ENCODE measurements around the gene HBA2. TPM values are rescaled to one million over a fixed set of nuclear protein-coding genes. Genes with fewer than 3 reads are reported as not detected.
A peak's percentile ranks its signal among the peaks of the same experiment; 100 is the strongest.

HBA2 gene
- polyA plus RNA-seq, 3 donors = 2.8 to 193 (median 158) TPM

GRCh38 chr16:187330-187729, 14.7 kb downstream of the HBA2 start:
- Histone ChIP-seq H4K20me1 (ENCODE audit: insufficient read depth, low read length) (peaks cover 2% of the 10 kb centered on the region), H3K4me3 (replicated peaks in 1 of 3; ENCODE audit: low read depth in 2 of 3, low read length in 3 of 3) (no peak overlapping the region), H3K9me3 (replicated peaks in 1 of 2; ENCODE audit: control insufficient read depth in 1 of 2, insufficient read depth in 1 of 2, low read length in 2 of 2) (peaks cover 0 to 7% of the 10 kb centered on the region in 2 donors), H3K4me2 (replicated peaks; ENCODE audit: extremely low read depth, low read length, poor library complexity, severe bottlenecking) (no peak overlapping the region), H2AFZ (ENCODE audit: insufficient read depth, low read depth, low read length, poor library complexity, severe bottlenecking) (no peak overlapping the region), H3K27ac (ENCODE audit: low read depth in 1 of 2, low read length in 2 of 2) (no peak overlapping the region), H3K79me2 (ENCODE audit: insufficient read depth, low read length) (no peaks in the 10 kb centered on the region), H3K9ac (ENCODE audit: insufficient read depth, low read length, poor library complexity, severe bottlenecking) (no peak overlapping the region), H3K27me3 (ENCODE audit: control insufficient read depth in 2 of 2, insufficient read depth in 2 of 2, low read length in 2 of 2) (no peaks in the 10 kb centered on the region), H3K36me3 (replicated peaks in 1 of 2; ENCODE audit: control insufficient read depth in 1 of 2, insufficient read depth in 2 of 2, low read length in 2 of 2) (peaks cover 43 to 51% of the 10 kb centered on the region in 2 donors), H3K4me1 (ENCODE audit: control insufficient read depth in 1 of 2, insufficient read depth in 2 of 2, low read length in 2 of 2) (no peaks in the 10 kb centered on the region)
- TF ChIP-seq CTCF (IDR thresholded peaks at IDR 0.05) = no peak
- 100% methylated on average over 3 of the region's 8 CpGs for WGBS (ENCODE audit: insufficient coverage)
- H3K27ac Mint-ChIP-seq = no peak overlapping the region
- peaks cover 0 to 1% (median 0%) of the 10 kb centered on the region in 3 donors for H3K27me3 Mint-ChIP-seq (ENCODE audit: low read depth in 3 of 3)
- H3K36me3 Mint-ChIP-seq = peaks cover 56 to 64% of the 10 kb centered on the region in 2 donors
- intact Hi-C loops (cut with micrococcal nuclease) = no loop called here
- H3K9me3 Mint-ChIP-seq = peaks cover 0 to 6% (median 0%) of the 10 kb centered on the region in 7 donors
- H3K4me1 Mint-ChIP-seq = no peaks in the 10 kb centered on the region
- no peak for DNase-seq
- H3K4me3 Mint-ChIP-seq = no peak overlapping the region

- Histone ChIP-seq H3K9me3 (replicated peaks in 1 of 2; ENCODE audit: control insufficient read depth in 1 of 2, insufficient read depth in 1 of 2, low read length in 2 of 2) (peaks cover 0 to 7% of the 10 kb centered on the region in 2 donors), H3K9ac (ENCODE audit: insufficient read depth, low read length, poor library complexity, severe bottlenecking) (no peak overlapping the region), H3K27me3 (ENCODE audit: control insufficient read depth in 2 of 2, insufficient read depth in 2 of 2, low read length in 2 of 2) (no peaks in the 10 kb centered on the region), H3K27ac (ENCODE audit: low read depth in 1 of 2, low read length in 2 of 2) (no peak overlapping the region), H3K36me3 (replicated peaks in 1 of 2; ENCODE audit: control insufficient read depth in 1 of 2, insufficient read depth in 2 of 2, low read length in 2 of 2) (peaks cover 57 to 65% of the 10 kb centered on the region in 2 donors), H4K20me1 (ENCODE audit: insufficient read depth, low read length) (peaks cover 2% of the 10 kb centered on the region), H2AFZ (ENCODE audit: insufficient read depth, low read depth, low read length, poor library complexity, severe bottlenecking) (no peak overlapping the region), H3K79me2 (ENCODE audit: insufficient read depth, low read length) (no peaks in the 10 kb centered on the region), H3K4me1 (ENCODE audit: control insufficient read depth in 1 of 2, insufficient read depth in 2 of 2, low read length in 2 of 2) (no peaks in the 10 kb centered on the region), H3K4me3 (replicated peaks in 1 of 3; ENCODE audit: low read depth in 2 of 3, low read length in 3 of 3) (no peak overlapping the region), H3K4me2 (replicated peaks; ENCODE audit: extremely low read depth, low read length, poor library complexity, severe bottlenecking) (no peak overlapping the region)
- DNase-seq = no peak
- 71% methylated on average over 4 of the region's 8 CpGs for WGBS (ENCODE audit: insufficient coverage)
- Mint-ChIP-seq H3K4me1 (no peaks in the 10 kb centered on the region), H3K36me3 (peaks cover 68 to 74% of the 10 kb centered on the region in 2 donors), H3K27ac (peak overlapping the region in 3 of 7 donors; percentile 25 to 80 (median 71)), H3K4me3 (no peak overlapping the region), H3K27me3 (ENCODE audit: low read depth in 3 of 3) (peaks cover 0 to 1% (median 0%) of the 10 kb centered on the region in 3 donors), H3K9me3 (peaks cover 0 to 6% (median 0%) of the 10 kb centered on the region in 7 donors)
- no peak for TF ChIP-seq CTCF (IDR thresholded peaks at IDR 0.05)
- intact Hi-C loops (cut with micrococcal nuclease) = no loop called here
Measured at GRCh38 chr16:188674-189073, 16.0 kb downstream of the HBA2 start.
